GM19035 (cell line): ENCODE measurements around the gene IER2.

ENCODE experiments used
- ATAC-seq: cut with Tn5 transposase; IDR thresholded peaks from one replicate; pipeline ENCODE4 v1.9.1; 2021; ENCODE audit not compliant: unreplicated experiment

Gene IER2

GRCh38 chr19:13118424-13119193 lies 31.6 kb upstream of the IER2 start:
- ATAC-seq, result peak; percentile 1

GRCh38 chr19:13119627-13120026 lies 30.6 kb upstream of the IER2 start:
- ATAC-seq, result no peak

- ATAC-seq, result no peak
Observed at GRCh38 chr19:13120031-13120430, 30.2 kb upstream of the IER2 start.

- ATAC-seq, result no peak
Observed at GRCh38 chr19:13120817-13121216, 29.4 kb upstream of the IER2 start.

- no peak for ATAC-seq
Observed at GRCh38 chr19:13121551-13122274, 28.5 kb upstream of the IER2 start.

- no peak for ATAC-seq
Observed at GRCh38 chr19:13122275-13122878, 27.8 kb upstream of the IER2 start.

- ATAC-seq, result no peak
Observed at GRCh38 chr19:13122980-13123957, 26.9 kb upstream of the IER2 start.

GRCh38 chr19:13127051-13127450 lies 23.2 kb upstream of the IER2 start:
- ATAC-seq, result no peak

- ATAC-seq, result no peak
Observed at GRCh38 chr19:13127811-13128575, 22.2 kb upstream of the IER2 start.

- no peak for ATAC-seq
Observed at GRCh38 chr19:13128583-13128982, 21.6 kb upstream of the IER2 start.

GRCh38 chr19:13129384-13129783 lies 20.8 kb upstream of the IER2 start:
- no peak for ATAC-seq

GRCh38 chr19:13130886-13131490 lies 19.2 kb upstream of the IER2 start:
- ATAC-seq, result no peak

GRCh38 chr19:13132471-13133180 lies 17.6 kb upstream of the IER2 start:
- ATAC-seq, result no peak

GRCh38 chr19:13133241-13133870 lies 16.9 kb upstream of the IER2 start:
- no peak for ATAC-seq

GRCh38 chr19:13134626-13135025 lies 15.6 kb upstream of the IER2 start:
- ATAC-seq, result no peak

- no peak for ATAC-seq
Observed at GRCh38 chr19:13135068-13136062, 14.8 kb upstream of the IER2 start.

- ATAC-seq, result no peak
Observed at GRCh38 chr19:13137290-13137794, 12.9 kb upstream of the IER2 start.
